ENCODE measurements around the gene CTRB1. TPM values are rescaled to one million over a fixed set of nuclear protein-coding genes. Genes with fewer than 3 reads are reported as not detected.

CTRB1 gene
- total RNA-seq, 6 donors from 2014 or later: 5.1 to 11.3 TPM; not detected in 4

- 65 to 75% methylated on average over 13 to 20 of the region's 20 CpGs for WGBS, 2 donors
- H3K27me3 ChIP-seq: no peaks in the 10 kb centered on the region
- no peaks in the 10 kb centered on the region for H3K9me3 ChIP-seq
- peak in 1 of 2 donors; percentile 81 for DNase-seq
- no peak overlapping the region for H3K4me3 ChIP-seq
- TF ChIP-seq EP300 (IDR thresholded peaks at IDR 0.05) (no peak), POLR2A (IDR thresholded peaks at IDR 0.05) (no peak), POLR2AphosphoS5 (IDR thresholded peaks at IDR 0.05) (no peak)
- TF ChIP-seq, protein P1, sequence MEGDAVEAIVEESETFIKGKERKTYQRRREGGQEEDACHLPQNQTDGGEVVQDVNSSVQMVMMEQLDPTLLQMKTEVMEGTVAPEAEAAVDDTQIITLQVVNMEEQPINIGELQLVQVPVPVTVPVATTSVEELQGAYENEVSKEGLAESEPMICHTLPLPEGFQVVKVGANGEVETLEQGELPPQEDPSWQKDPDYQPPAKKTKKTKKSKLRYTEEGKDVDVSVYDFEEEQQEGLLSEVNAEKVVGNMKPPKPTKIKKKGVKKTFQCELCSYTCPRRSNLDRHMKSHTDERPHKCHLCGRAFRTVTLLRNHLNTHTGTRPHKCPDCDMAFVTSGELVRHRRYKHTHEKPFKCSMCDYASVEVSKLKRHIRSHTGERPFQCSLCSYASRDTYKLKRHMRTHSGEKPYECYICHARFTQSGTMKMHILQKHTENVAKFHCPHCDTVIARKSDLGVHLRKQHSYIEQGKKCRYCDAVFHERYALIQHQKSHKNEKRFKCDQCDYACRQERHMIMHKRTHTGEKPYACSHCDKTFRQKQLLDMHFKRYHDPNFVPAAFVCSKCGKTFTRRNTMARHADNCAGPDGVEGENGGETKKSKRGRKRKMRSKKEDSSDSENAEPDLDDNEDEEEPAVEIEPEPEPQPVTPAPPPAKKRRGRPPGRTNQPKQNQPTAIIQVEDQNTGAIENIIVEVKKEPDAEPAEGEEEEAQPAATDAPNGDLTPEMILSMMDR (IDR thresholded peaks at IDR 0.05): no peak
- no peak for ATAC-seq (ENCODE audit: low FRiP score in 2 of 2)
- peaks cover 67 to 70% (median 68%) of the 10 kb centered on the region in 4 donors for H3K4me1 ChIP-seq
- H3K27ac ChIP-seq: peak overlapping the region; percentile 91 to 95 (median 93)
- peaks cover 0 to 33% (median 22%) of the 10 kb centered on the region in 4 donors for H3K36me3 ChIP-seq
These were observed 25.0 kb downstream of the CTRB1 start for GRCh38 chr16:75243667-75244224.

DNA sequence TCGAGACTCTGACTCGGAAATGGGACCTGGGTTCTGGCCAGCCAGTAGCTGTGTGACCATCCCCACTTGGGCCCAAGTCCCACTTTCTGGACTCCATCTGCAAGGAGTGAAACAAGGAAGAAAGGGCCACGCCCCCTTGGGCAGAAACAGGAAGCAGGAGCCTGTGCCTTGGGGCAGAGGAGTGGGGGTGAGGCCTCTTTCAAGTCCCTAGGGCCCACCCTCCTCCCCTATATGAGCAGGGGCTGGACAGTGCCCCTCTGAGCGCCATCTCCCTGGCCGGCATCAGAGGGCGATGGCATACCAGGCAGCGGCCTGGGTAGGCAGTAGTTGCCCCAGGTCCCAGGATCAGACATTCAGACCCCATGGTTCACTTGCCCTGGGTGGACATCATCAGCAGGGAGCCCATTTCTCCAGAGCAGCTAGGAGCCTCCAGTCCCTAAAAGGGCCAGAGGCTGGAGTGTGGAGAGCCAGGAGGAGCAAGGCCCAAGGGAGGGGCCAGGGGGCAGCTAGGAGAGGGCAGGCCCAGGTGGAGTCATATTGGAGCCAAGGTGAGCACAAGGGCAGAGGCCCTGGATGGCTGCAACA lies 25.5 kb downstream of the CTRB1 start:
- peaks cover 0 to 33% (median 22%) of the 10 kb centered on the region in 4 donors for H3K36me3 ChIP-seq
- peak overlapping the region; percentile 91 to 95 (median 93) for H3K27ac ChIP-seq
- H3K27me3 ChIP-seq: no peaks in the 10 kb centered on the region
- WGBS, 2 donors: 14 to 56% methylated on average over 3 to 7 of the region's 7 CpGs
- H3K9me3 ChIP-seq: no peaks in the 10 kb centered on the region
- DNase-seq: peak in 1 of 2 donors; percentile 73
- H3K4me1 ChIP-seq: peaks cover 67 to 70% (median 68%) of the 10 kb centered on the region in 4 donors
- ATAC-seq (ENCODE audit: low FRiP score in 2 of 2): peak in 1 of 2 donors; percentile 3
- no peak overlapping the region for H3K4me3 ChIP-seq
- TF ChIP-seq EP300 (IDR thresholded peaks at IDR 0.05) (no peak), POLR2AphosphoS5 (IDR thresholded peaks at IDR 0.05) (no peak), POLR2A (IDR thresholded peaks at IDR 0.05) (no peak)
- TF ChIP-seq, protein P1 (IDR thresholded peaks at IDR 0.05): no peak

DNA sequence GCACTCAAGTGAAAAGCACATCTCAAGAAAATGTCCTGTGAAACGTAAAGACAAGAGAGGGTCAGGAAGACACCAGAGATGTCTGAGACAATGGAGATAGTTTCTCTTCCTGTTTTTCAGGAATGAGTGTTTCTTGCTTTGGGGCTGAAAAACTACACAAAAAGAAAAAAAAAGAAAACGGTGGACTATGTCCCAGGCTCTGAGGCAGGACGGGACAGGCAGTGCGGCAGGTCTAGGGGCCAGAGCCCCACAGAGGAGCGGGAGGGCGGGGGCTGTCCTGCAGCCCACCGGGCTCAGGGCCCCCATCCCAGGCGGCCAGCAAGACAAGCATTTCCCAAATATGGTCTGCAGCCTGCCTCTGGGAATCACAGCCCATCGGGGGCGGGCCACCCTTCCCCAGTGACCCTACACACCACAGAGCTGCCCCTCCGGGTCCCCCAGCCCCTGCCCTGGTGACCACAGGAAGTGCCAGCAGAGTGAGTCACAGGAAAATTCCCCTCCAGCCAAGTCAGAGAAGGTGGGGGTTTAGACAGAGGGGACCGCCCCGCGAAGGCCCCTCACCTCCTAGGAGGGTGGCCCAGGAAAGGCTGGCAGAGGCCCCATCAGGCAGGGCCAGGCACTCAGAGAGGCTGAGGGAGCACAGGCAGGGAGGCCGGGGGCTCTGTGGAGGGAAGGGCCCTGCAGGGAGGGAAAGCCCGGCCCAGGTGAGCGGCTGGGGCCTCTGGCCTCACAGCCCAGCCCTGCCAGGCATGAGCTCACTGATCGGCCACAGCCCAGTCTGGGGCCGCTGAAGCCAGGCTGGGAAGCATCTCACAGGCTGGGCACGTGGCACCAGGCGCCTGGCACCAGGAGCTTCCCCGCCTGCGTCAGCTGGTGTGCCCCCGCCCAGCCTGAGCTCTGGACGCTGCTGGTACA lies 26.3 kb downstream of the CTRB1 start:
- Histone ChIP-seq H3K4me3 (peak overlapping the region in 1 of 4 donors; percentile 3), H3K27ac (peak overlapping the region; percentile 91 to 95 (median 93)), H3K4me1 (peaks cover 67 to 71% (median 70%) of the 10 kb centered on the region in 4 donors), H3K27me3 (no peaks in the 10 kb centered on the region), H3K36me3 (peaks cover 0 to 30% (median 19%) of the 10 kb centered on the region in 4 donors), H3K9me3 (no peaks in the 10 kb centered on the region)
- peak in 2 of 4 donors; percentile 19 to 56 for TF ChIP-seq EP300 (IDR thresholded peaks at IDR 0.05)
- peak; percentile 57 for TF ChIP-seq POLR2AphosphoS5 (IDR thresholded peaks at IDR 0.05)
- peak in 2 of 4 donors; percentile 19 to 21 for TF ChIP-seq POLR2A (IDR thresholded peaks at IDR 0.05)
- TF ChIP-seq, protein P1 (IDR thresholded peaks at IDR 0.05): no peak
- 35 to 43% methylated on average over 17 to 19 of the region's 25 CpGs for WGBS, 2 donors
- DNase-seq (peak; percentile 91), ATAC-seq (ENCODE audit: low FRiP score in 2 of 2) (peak; percentile 65 to 85)

- Histone ChIP-seq H3K27me3 (peaks cover 0 to 6% (median 0%) of the 10 kb centered on the region in 4 donors), H3K36me3 (peaks cover 0 to 14% (median 10%) of the 10 kb centered on the region in 4 donors), H3K27ac (peak overlapping the region; percentile 91 to 95 (median 93)), H3K4me3 (no peak overlapping the region), H3K9me3 (no peaks in the 10 kb centered on the region), H3K4me1 (peaks cover 69 to 78% (median 75%) of the 10 kb centered on the region in 4 donors)
- no peak for ATAC-seq (ENCODE audit: low FRiP score in 2 of 2)
- DNase-seq: no peak
- no peak for TF ChIP-seq POLR2A (IDR thresholded peaks at IDR 0.05)
- no peak for TF ChIP-seq POLR2AphosphoS5 (IDR thresholded peaks at IDR 0.05)
- no peak for TF ChIP-seq EP300 (IDR thresholded peaks at IDR 0.05)
- TF ChIP-seq, protein P1 (IDR thresholded peaks at IDR 0.05): no peak
- 91 to 96% methylated on average over 10 to 11 of the region's 12 CpGs for WGBS, 2 donors
These were observed 27.9 kb downstream of the CTRB1 start for GRCh38 chr16:75246504-75247205.

Data from upper lobe of left lung (tissue), 6 donors.